Esophagus squamous epithelium (tissue), 4 donors: ENCODE results near the gene FABP3.

Experiments
- CTCF ChIP-seq, 6 experiments: fragments of 450-650 bp in 4 of 6; fragments of 200-600 bp in 2 of 6; sonication (generic) in 2 of 6; IDR thresholded peaks; one replicate each; pipeline ENCODE4 v1.5.1; 2016 to 2019; ENCODE audit warnings: antibody characterized with exemption in 6 of 6, mild to moderate bottlenecking in 4 of 6, moderate library complexity in 4 of 6
- POLR2A ChIP-seq, 4 donors: fragments of 450-650 bp; IDR thresholded peaks; one replicate each; pipeline ENCODE4 v1.6.1; 2017; ENCODE audit warnings: antibody characterized with exemption in 4 of 4, mild to moderate bottlenecking in 4 of 4, moderate library complexity in 3 of 4

- no peak for TF ChIP-seq CTCF (IDR thresholded peaks at IDR 0.05)
- TF ChIP-seq POLR2A (IDR thresholded peaks at IDR 0.05): no peak
Observed at GRCh38 chr1:31416101-31416736, 43.3 kb upstream of the FABP3 start.
